GM18951 (cell line): ENCODE results near the gene PIEZO2.

Source experiments
- POLR2A ChIP-seq: IDR thresholded peaks from 4 replicates; pipeline ENCODE4 v1.6.1; 2011; ENCODE audit warnings: mild to moderate bottlenecking; ENCODE audit not compliant: insufficient read length, insufficient read depth; ENCODE audit errors: extremely low read depth
- in situ Hi-C: fragments of 300-500 bp; cut with MboI; formaldehyde crosslinking; loops from one replicate; pipeline ENCODE4 v1.12.0; 2022; ENCODE audit warnings: low sequenced_read_pairs, mixed read lengths, inconsistent platforms; ENCODE audit not compliant: unreplicated experiment

Gene PIEZO2

DNA sequence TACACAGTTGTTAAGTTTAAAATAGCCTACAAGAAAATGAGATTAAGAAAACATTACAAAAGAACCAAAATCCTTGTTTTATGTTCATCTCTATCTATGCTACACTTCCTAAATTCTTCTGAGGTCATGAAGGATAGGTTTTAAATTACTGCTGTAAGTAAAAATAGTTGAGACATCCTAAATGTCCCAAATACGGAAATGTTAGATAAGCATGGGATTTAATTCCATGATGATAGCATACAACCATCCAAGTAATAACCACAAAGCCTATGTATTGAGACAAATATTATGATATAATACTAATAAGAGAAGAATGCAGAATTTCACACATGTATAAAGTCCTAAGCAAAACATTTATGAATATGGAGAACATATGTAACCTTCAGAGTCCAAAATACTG is 34.1 kb downstream of the PIEZO2 start:
- TF ChIP-seq POLR2A, result no peak
- in situ Hi-C loops, result no loop called here

DNA sequence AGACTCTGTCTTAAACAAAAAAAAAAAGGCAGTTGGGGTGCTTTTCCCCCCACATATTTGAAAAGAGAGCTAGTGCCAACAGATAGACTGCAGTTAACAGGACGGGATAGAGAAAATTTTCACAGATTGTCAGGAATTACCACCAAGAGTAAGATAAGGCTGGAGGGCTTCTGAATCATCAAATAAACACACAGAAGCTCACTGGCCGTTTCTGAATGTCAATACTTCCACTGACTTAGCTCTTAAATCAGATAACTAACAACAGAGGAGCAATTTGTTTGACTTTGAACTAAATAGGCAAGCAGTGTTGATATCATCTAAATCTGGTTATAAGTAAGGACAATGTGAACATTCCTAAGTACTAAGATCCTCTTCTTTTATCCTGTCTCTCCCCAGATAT is 34.7 kb downstream of the PIEZO2 start:
- TF ChIP-seq POLR2A, result no peak
- in situ Hi-C loops, result no loop called here

DNA sequence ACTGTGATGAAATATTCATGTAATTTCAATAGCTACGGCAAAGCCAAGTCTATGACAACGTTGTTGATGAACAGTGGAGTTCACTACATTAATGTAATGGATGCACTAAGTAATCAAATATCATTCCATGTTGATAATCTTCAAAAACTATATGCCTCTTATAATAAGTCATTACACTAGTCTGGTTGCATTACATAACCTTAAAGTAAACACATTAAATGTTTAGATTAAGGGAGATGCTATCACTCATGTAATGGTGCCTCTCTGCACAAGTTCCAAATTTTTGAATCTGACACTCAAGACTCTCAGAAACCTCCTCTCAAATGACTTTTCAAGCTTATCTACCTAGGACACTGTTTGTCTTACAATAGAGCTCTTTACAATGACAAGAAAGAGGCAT is 35.4 kb downstream of the PIEZO2 start:
- in situ Hi-C loops, result no loop called here
- TF ChIP-seq POLR2A, result no peak

DNA sequence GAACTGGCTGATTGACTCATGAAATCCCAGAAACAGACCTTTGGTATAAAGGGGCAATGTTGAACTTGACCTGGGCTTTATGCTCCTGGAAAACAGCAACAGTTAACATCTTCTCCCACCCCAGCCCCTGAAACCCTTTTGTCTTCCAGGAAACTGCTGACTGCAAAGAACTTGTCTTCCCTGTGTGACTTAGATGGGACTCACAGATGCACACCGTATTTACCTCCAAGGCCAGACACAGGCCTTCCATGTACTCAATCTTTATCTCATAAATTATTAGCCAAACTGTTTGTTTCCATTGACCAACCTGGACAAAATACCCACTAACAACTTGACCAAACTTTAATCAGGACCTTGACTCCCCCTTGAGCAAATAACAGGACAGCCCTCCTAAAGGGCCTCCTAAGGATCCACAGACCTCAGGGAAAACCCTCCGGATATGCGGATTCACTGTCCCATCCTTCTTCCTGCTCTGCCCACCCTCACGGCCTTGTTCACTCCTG is 36.3 kb downstream of the PIEZO2 start:
- in situ Hi-C loops, result no loop called here
- no peak for TF ChIP-seq POLR2A

DNA sequence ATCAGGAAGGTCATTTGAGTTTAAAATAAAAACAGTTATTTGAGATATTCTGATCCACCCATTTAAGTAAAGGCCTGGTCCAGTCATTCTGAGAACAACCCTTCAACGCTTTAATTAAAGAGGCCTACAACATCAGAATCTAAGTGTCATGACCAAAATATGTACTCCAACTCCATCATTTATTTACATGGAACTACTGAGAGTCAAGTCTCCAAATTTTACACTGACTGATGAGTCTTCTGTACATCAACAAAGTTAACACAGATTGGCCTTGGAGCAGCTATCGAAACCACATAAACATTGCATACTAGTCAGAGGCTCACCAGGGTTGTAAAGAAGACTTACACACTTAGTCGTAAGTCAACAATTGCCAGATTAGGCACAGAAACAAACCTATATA is 37.1 kb downstream of the PIEZO2 start:
- in situ Hi-C loops, result no loop called here
- TF ChIP-seq POLR2A, result no peak

DNA sequence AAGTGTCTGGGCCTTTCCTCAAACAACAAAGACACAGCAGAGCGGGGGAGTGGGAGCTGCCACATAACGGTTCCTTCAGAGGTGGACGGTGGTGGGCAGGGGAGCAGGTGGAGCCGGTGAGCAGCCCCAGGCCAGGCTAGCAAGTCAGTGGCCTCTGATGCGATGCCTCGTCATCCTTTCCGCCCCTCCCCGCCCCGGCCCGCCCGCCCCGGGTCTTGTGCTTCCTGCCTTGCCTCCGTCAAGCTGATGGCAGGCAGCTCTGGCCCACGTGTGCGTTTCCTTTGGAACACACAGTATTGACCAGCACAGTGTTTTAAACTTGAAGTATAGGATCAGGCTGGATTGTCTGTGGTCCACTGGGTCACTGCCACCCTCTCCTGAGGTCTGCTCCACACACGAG is 38.9 kb downstream of the PIEZO2 start:
- in situ Hi-C loops, result no loop called here
- TF ChIP-seq POLR2A, result no peak

DNA sequence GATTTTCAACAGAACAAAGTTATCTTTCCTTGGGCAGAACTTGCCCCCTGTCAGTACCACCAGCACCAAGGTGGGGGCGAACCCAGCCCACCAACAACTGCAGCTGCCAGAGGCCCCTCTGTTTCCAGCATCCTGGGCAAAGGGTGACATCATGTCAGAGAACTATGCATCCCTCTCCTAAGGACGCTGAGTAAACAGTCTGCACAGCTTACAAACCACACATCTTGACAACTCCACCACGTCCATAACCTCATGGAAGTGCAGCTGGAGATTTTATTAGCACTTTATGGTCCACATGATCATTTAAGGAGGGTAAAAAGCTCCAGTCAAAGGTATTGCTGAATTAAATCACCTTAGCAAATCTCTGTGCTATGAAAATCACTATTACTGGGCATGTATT is 40.4 kb downstream of the PIEZO2 start:
- TF ChIP-seq POLR2A, result no peak
- in situ Hi-C loops, result no loop called here

DNA sequence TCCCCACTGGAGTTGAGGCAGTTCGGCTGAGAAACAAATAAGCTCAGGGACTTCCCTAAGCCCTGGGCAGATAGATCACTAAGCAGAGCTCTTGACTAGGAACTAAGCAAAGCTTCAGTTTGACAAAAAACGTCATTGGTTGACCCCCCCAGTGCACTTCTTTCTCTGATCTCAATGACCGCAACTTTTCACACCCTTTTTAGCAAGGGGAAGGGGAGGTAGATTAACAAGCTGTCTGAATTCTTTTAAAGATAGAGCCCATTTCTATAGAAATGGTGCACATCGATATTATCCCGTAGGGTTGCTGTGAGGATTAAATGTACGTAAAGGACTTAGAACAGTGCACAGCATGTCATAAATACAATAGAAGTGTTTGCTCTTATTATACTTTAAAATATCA is 42.5 kb downstream of the PIEZO2 start:
- in situ Hi-C loops, result no loop called here
- TF ChIP-seq POLR2A, result no peak

DNA sequence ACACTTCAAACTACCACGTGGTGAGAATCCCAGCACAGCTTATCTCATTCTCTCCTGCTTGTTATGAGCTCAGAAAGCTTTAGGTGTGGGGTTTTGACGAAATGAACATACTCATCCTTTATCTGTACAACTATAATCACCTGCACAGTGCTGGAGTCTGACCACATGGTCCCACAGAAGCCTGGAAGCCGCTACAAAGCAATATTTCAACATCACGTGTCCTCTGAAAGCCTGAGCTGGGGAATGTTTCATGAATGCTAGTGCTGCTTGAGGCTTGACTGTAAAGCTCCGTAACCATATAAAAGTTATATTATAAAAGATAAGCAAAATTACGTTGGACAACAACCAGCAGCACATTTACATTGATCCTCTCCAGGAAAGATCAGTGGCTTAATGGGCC is 43.9 kb downstream of the PIEZO2 start:
- TF ChIP-seq POLR2A, result no peak
- in situ Hi-C loops, result no loop called here

DNA sequence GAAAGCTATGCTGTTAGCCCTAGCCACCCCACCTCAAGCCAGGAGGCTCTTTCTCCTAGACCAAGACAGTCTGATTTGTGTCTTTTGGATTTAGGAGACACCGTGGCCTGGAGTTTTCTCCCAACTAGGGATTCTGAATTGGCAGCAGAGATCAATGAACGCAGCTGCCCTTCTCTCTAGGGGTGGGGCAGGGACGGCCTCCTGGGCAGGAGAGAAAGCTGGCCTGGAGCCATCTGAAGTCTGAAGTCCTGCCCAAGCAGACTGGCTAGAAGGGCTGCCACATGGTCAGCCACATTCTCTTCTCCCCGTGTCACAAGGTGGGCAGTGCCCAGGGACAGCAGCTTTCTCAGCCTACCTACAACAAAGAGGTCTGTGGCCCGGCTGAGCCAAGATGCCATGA is 45.1 kb downstream of the PIEZO2 start:
- no peak for TF ChIP-seq POLR2A
- in situ Hi-C loops, result no loop called here

DNA sequence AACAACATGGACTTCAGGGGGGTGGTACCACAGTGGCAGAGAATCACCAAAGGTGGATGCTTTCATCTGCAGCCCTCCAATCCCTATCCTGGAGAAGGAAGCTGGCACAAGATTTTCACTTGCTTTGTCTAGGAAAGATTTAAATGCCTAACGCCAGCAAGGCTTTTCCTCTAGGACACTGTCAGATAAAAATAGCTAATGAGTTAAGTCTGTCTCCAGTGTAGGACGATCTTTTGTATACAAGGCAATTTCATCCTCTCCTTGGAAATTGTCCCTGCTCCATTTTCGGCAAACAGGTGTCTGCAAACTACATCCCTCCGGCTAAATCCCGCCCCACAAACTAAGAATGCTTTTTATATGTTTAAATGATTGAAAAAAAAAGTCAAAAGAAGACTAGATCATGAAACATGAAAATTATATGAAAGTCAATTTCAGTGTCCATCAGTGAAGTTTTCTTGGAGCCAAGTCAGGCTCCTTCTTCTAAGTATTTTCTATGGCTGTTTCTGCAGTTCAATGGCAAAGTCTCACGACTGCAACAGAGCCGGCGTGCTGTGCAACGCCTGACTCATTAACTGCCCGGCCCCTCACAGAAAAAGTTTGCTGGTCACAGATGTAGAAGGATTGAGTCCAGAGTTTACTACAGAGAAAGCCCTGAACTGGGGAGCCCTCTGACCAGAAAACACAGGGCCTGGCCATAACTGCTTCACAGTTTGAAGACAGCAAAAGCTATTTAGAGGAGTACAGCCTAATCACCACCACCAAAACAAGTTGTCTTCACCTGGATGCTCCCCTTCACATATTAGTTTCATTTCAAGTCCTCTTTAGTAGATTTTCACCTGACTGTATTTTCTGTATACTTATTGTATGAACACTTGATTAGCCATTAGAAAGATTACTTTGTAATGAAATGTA is 52.3 kb downstream of the PIEZO2 start:
- in situ Hi-C loops, result no loop called here
- TF ChIP-seq POLR2A, result no peak

DNA sequence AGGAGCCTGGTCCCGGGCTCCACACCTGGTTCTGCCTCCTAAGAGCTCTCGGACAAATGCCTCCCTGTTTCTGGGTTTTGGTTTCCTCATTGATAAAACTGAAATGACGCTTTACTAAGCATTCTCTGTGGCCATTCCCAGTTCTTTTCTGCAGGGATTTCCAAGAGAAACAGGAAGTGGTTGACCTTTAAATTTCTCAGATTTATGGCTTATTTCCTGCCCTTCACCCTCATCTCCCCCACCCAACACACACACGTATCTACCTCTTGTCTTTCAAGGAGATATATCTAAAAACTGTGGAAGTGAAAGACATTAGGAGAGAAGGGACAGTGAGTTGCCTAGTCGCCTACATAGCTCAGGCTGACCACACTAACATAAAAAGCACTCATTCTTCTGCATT is 53.0 kb downstream of the PIEZO2 start:
- TF ChIP-seq POLR2A, result no peak
- in situ Hi-C loops, result no loop called here

DNA sequence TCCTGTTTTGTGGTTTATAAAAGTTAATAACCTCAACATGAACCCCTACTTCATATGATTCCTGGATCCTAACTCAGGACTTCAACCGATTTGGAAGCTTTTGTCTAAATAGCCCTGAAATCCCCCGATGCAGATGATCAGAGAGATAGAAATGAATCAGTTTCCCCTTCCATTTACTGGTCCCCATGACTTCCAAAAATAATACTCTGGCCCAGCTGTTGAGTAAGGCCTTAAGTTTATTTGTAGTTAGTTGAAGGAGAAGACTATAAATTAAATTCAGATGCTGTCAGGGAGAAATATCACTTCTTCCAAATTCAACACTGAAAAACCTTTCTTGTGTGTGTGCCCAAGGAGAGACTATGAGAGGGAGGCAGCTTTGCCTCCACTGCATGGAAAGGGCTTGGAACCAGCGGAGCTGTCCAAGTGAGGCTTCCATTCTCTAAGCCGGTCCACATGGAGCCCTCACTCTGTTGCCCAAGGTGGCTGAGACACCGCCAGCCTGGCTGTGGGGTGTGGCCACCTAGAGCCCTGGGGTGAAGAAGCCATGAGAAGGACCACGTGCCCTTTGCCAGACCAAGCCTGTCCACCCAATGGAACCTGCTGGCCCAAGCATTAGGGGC is 53.6 kb downstream of the PIEZO2 start:
- no peak for TF ChIP-seq POLR2A
- in situ Hi-C loops, result no loop called here

DNA sequence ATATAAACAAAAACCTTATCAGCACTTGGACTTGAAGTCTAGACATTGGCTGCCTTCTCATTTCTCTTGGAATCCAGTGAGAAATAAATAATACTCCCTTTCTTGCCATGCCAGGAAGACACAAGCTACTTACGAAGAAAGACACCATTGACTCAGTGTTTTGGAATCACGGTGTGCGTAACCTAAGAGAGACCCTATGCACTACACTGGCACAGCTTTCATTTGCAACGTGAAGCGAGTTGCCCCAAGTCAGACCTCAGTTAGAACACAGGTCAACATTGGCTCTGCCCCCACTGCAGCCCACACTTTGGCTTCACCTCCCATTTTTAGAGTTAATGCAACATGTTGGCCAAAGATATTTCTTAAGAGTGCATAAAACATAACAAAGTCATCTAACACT is 54.2 kb downstream of the PIEZO2 start:
- TF ChIP-seq POLR2A, result no peak
- in situ Hi-C loops, result no loop called here

DNA sequence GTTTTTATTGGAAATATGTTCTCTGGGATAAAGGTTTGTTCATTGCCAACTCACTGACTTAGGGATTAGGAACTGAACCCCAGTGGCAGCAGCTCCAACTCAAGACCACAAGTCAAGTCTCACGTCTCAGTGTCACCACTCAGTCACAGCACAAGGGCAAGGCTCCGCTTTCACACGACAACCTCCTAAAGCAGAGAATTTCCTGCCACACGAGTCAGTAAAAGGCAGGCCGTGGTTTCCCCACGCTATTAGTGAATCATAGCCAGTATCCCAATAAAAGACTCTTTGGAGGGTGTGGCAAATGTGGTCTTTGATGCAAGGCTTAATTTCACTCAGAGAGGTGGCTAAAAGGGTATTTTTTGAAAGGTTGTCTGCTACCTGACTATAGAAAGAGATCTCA is 57.6 kb downstream of the PIEZO2 start:
- no peak for TF ChIP-seq POLR2A
- in situ Hi-C loops, result no loop called here
